Pancreas (tissue), 10 donors: Measurements from ENCODE around the gene UTS2R. TPM values are rescaled to one million over a fixed set of nuclear protein-coding genes. Genes with fewer than 3 reads are reported as not detected.
A peak's percentile ranks its signal among the peaks of the same experiment; 100 is the strongest.
"Not testable (repeated sequence)": the region's sequence is repeated elsewhere in the genome, so short reads cannot be mapped to it uniquely, and the experiment has no call there.

Experiments used
- ATAC-seq, 4 donors: fragments of 200-7000 bp; cut with Tn5 transposase; one replicate each; pipeline versions ENCODE4 v1.8.0 to v1.9.1; 2020; ENCODE audit warnings: mild to moderate bottlenecking in 4 of 4, moderate library complexity in 4 of 4
- DNase-seq, 6 donors: peaks; one replicate each; pipeline ENCODE4 v3.0.0-alpha.2; 2020
- FAIRE-seq: peaks from 2 replicates; lab custom pipeline; 2012; peaks lifted over from hg19 to GRCh38; lab: Jason Lieb, UNC
- H3K27ac ChIP-seq, 4 donors: fragments of 200-600 bp; sonication (generic); 1 replicate in 3 of 4; 2 replicates in 1 of 4; pipeline versions ENCODE4 v1.5.0 to v1.8.0; 2020
- H3K27me3 ChIP-seq, 4 donors: fragments of 200-600 bp; one replicate each; pipeline ENCODE4 v1.8.0; 2021
- H3K36me3 ChIP-seq, 3 donors: fragments of 200-600 bp; sonication (generic) in 1 of 3; one replicate each; pipeline versions ENCODE4 v1.5.0 to v1.8.0; 2020 to 2021
- H3K4me1 ChIP-seq, 3 donors: fragments of 200-600 bp; one replicate each; pipeline ENCODE4 v1.8.0; 2021
- H3K4me3 ChIP-seq, 4 donors: fragments of 200-600 bp; sonication (generic) in 2 of 4; one replicate each; pipeline versions ENCODE4 v1.5.0 to v1.8.0; 2020 to 2021
- H3K9me3 ChIP-seq, 4 donors: fragments of 200-600 bp; one replicate each; pipeline ENCODE4 v1.8.0; 2021
- CTCF ChIP-seq, 4 donors: fragments of 200-600 bp; sonication (generic) in 3 of 4; IDR thresholded peaks; one replicate each; pipeline versions ENCODE4 v1.5.0 to v1.8.0; 2021; ENCODE audit warnings: antibody characterized with exemption in 4 of 4
- WGBS, 2 donors: extraction: QIAGEN DNeasy Blood & Tissue Kit; methylation state at CpG; one replicate each; pipeline ENCODE4 v1.1.7; 2013; 5-methylcytosine and 5-hydroxymethylcytosine counted together
- intact Hi-C, 3 donors: fragments of 100-400 bp; cut with DNase I; formaldehyde crosslinking; loops; one replicate each; pipeline versions ENCODE4 v1.11.1 to v1.14.2; 2022
- polyA plus RNA-seq, 2 donors: library from polyadenylated mRNA; stranded (reverse); fragments of 200-250 nt; gene quantifications; one replicate each; pipeline ENCODE4 v1.2.3, GENCODE V29; 2013
- total RNA-seq, 6 donors: library from RNA; stranded (reverse); fragmentation: NEBNext Ultra II Directional in 4 of 6; extraction: Animal tissue kit (Norgen Biotek cat#: 25700) in 4 of 6; gene quantifications; one replicate each; pipeline versions ENCODE4 v1.2.1 to v1.2.4, GENCODE V29; 2021 to 2023
- donor health status: healthy with polysubstance abuse.
- donor health status: DM: no; HTN: no; CAD: no; lungs with moderate emphysema.
- donor health status: DM: no; HTN: no; CAD: no.
- donor health status: control.
- donor health status: control.
- donor health status: Bipolar disorder and iron deficiency.
- donor health status: DM: yes; HTN: yes; CAD: no.
- donor health status: DM: no; HTN: no; CAD: no.
- donor health status: DM: no; HTN: no; CAD: no.
- donor health status: DM: yes; HTN: yes; CAD: no.

UTS2R gene
- total and polyA plus RNA-seq, 8 donors = 0.37 to 0.87 (median 0.74) TPM; not detected in 5

GRCh38 chr17:82377924-82378740 lies 6.6 kb downstream of the UTS2R start:
- WGBS, 2 donors = 69 to 80% methylated on average over 31 of the region's 31 CpGs
- H3K9me3 ChIP-seq = no peaks in the 10 kb centered on the region
- no peak overlapping the region for H3K4me3 ChIP-seq
- intact Hi-C loops = no loop called here
- FAIRE-seq (no peak), DNase-seq (peak in 1 of 6 donors; percentile 60), ATAC-seq (no peak)
- no peak for TF ChIP-seq CTCF (IDR thresholded peaks at IDR 0.05)
- no peak overlapping the region for H3K27ac ChIP-seq
- no peaks in the 10 kb centered on the region for H3K4me1 ChIP-seq
- peaks cover 0 to 12% (median 0%) of the 10 kb centered on the region in 4 donors for H3K27me3 ChIP-seq
- H3K36me3 ChIP-seq = no peaks in the 10 kb centered on the region

- WGBS, 2 donors = 50 to 56% methylated on average over 10 of the region's 10 CpGs
- TF ChIP-seq CTCF (IDR thresholded peaks at IDR 0.05) = no peak
These were observed 7.1 kb downstream of the UTS2R start for GRCh38 chr17:82378741-82379021.

GRCh38 chr17:82380860-82381702 lies 9.5 kb downstream of the UTS2R start:
- H3K9me3 ChIP-seq = no peaks in the 10 kb centered on the region
- intact Hi-C loops = no loop called here
- DNase-seq (no peak), ATAC-seq (no peak), FAIRE-seq (no peak)
- H3K36me3 ChIP-seq = no peaks in the 10 kb centered on the region
- H3K4me3 ChIP-seq = no peak overlapping the region
- WGBS, 2 donors = 49 to 59% methylated on average over 23 of the region's 23 CpGs
- TF ChIP-seq CTCF (IDR thresholded peaks at IDR 0.05) = no peak
- peaks cover 0 to 12% (median 0%) of the 10 kb centered on the region in 4 donors for H3K27me3 ChIP-seq
- no peak overlapping the region for H3K27ac ChIP-seq
- H3K4me1 ChIP-seq = peaks cover 3 to 19% (median 15%) of the 10 kb centered on the region in 3 donors

More at GRCh38 chr17:82378741-82379021, 7.1 kb downstream of the UTS2R start:
- Histone ChIP-seq H3K36me3 (no peaks in the 10 kb centered on the region), H3K4me3 (no peak overlapping the region), H3K4me1 (peaks cover 0 to 2% (median 2%) of the 10 kb centered on the region in 3 donors), H3K27ac (no peak overlapping the region), H3K9me3 (no peaks in the 10 kb centered on the region), H3K27me3 (peaks cover 0 to 12% (median 0%) of the 10 kb centered on the region in 4 donors)
- DNase-seq = peak in 1 of 6 donors; percentile 53
- FAIRE-seq = no peak
- ATAC-seq = no peak
- intact Hi-C loops = no loop called here

- intact Hi-C loops, H3K36me3 ChIP-seq, H3K4me3 ChIP-seq, H3K9me3 ChIP-seq, H3K27ac ChIP-seq, ATAC-seq, FAIRE-seq: not testable (repeated sequence)
- peaks cover 3 to 19% (median 15%) of the 10 kb centered on the region in 3 donors for H3K4me1 ChIP-seq
- peak in 1 of 6 donors; percentile 19 for DNase-seq
- 66 to 74% methylated on average over 10 of the region's 10 CpGs for WGBS, 2 donors
- peaks cover 0 to 12% (median 0%) of the 10 kb centered on the region in 4 donors for H3K27me3 ChIP-seq
These were observed 10.1 kb downstream of the UTS2R start for GRCh38 chr17:82381703-82382009.

- H3K27ac ChIP-seq, H3K4me3 ChIP-seq, intact Hi-C loops, H3K36me3 ChIP-seq, FAIRE-seq, H3K9me3 ChIP-seq, ATAC-seq: not testable (repeated sequence)
- DNase-seq = peak in 1 of 6 donors; percentile 5
- 84 to 85% methylated on average over 21 of the region's 21 CpGs for WGBS, 2 donors
- H3K4me1 ChIP-seq = peaks cover 3 to 19% (median 15%) of the 10 kb centered on the region in 3 donors
- H3K27me3 ChIP-seq = peaks cover 0 to 12% (median 0%) of the 10 kb centered on the region in 4 donors
These were observed 10.8 kb downstream of the UTS2R start for GRCh38 chr17:82382220-82382932.
